CD4-positive, alpha-beta T cell (primary cell): Measurements from ENCODE around the gene TUBA8. TPM values are rescaled to one million over a fixed set of nuclear protein-coding genes. Genes with fewer than 3 reads are reported as not detected.
"Not testable (repeated sequence)": the region's sequence is repeated elsewhere in the genome, so short reads cannot be mapped to it uniquely, and the experiment has no call there.

Experiments
- ATAC-seq: fragments of 200-7000 bp; cut with Tn5 transposase; one replicate; pipeline ENCODE4 v1.10.0; 2022; ENCODE audit warnings: mild to moderate bottlenecking; ENCODE audit not compliant: poor library complexity
- CTCF ChIA-PET: fragments of 350-600 bp; sonication (Branson Sonifier 250); formaldehyde crosslinking; loops from one replicate; lab custom pipeline; 2021; ENCODE audit warnings: antibody characterized with exemption, inconsistent platforms; lab: Charles Lee
- POLR2A ChIA-PET: fragments of 350-600 bp; sonication (Branson Sonifier 250); formaldehyde crosslinking; loops from one replicate; lab custom pipeline; 2021; ENCODE audit warnings: antibody characterized with exemption, inconsistent platforms; lab: Charles Lee
- DNase-seq, 14 experiments: peaks; one replicate each; pipeline ENCODE4 v3.0.0-alpha.2; 2013 to 2020; ENCODE audit warnings: mixed read lengths in 2 of 14
- H3K27ac ChIP-seq, 2 donors: one replicate each; pipeline versions ENCODE4 v1.5.1 to v1.7.0; 2013; ENCODE audit warnings: low read length in 2 of 2, low read depth in 1 of 2, mild to moderate bottlenecking in 1 of 2
- H3K27me3 ChIP-seq, 2 experiments: 1 replicate in 1 of 2; 2 replicates in 1 of 2; pipeline versions ENCODE4 v1.6.1 to v1.7.0; 2013; ENCODE audit warnings: low read length in 2 of 2, control low read depth in 1 of 2, mild to moderate bottlenecking in 1 of 2, moderate library complexity in 1 of 2; ENCODE audit not compliant: insufficient read depth in 2 of 2, control insufficient read depth in 1 of 2
- H3K36me3 ChIP-seq: one replicate; pipeline ENCODE4 v1.6.1; 2013; ENCODE audit warnings: low read length, control low read depth; ENCODE audit not compliant: insufficient read depth
- H3K4me1 ChIP-seq: one replicate; pipeline ENCODE4 v1.6.1; 2013; ENCODE audit warnings: low read length, control low read depth; ENCODE audit not compliant: insufficient read depth
- H3K4me3 ChIP-seq: one replicate; pipeline ENCODE4 v1.5.1; 2013; ENCODE audit warnings: mild to moderate bottlenecking, low read length, moderate library complexity
- H3K9me3 ChIP-seq, 2 experiments: 1 replicate in 1 of 2; 2 replicates in 1 of 2; pipeline versions ENCODE4 v1.6.1 to v1.7.0; 2013; ENCODE audit warnings: low read length in 2 of 2, mild to moderate bottlenecking in 2 of 2, control low read depth in 1 of 2, moderate library complexity in 1 of 2; ENCODE audit not compliant: control insufficient read depth in 1 of 2, insufficient read depth in 1 of 2
- H3K27ac Mint-ChIP-seq: one replicate; pipeline ENCODE4 v1.8.0; 2020; ENCODE audit warnings: mixed read lengths
- H3K27me3 Mint-ChIP-seq: one replicate; pipeline ENCODE4 v1.8.0; 2021; ENCODE audit warnings: mixed read lengths
- H3K36me3 Mint-ChIP-seq: one replicate; pipeline ENCODE4 v1.8.0; 2021; ENCODE audit warnings: low read depth, mixed read lengths
- H3K4me1 Mint-ChIP-seq: one replicate; pipeline ENCODE4 v1.8.0; 2021; ENCODE audit warnings: low read depth, mixed read lengths
- H3K4me3 Mint-ChIP-seq: one replicate; pipeline ENCODE4 v1.8.0; 2020; ENCODE audit warnings: mild to moderate bottlenecking, mixed read lengths
- H3K9me3 Mint-ChIP-seq: one replicate; pipeline ENCODE4 v1.8.0; 2020; ENCODE audit warnings: mixed read lengths
- CTCF ChIP-seq: fragments of 200-600 bp; IDR thresholded peaks from one replicate; pipeline ENCODE4 v1.8.0; 2022; ENCODE audit warnings: antibody characterized with exemption, mild to moderate bottlenecking
- intact Hi-C, 2 experiments: fragments of 100-400 bp; cut with DNase I in 1 of 2; cut with micrococcal nuclease in 1 of 2; formaldehyde crosslinking; loops; one replicate each; pipeline versions ENCODE4 v1.15.1 to v1.9.0; 2023 to 2025; cut with DNase I, micrococcal nuclease
- total RNA-seq, 174 experiments: library from RNA in 2 of 174; stranded (reverse) in 2 of 174; gene quantifications; one replicate each; pipeline ENCODE4 v1.2.3 and lab custom pipeline; 2021 to 2026

The TUBA8 gene
- total RNA-seq, 2 experiments from 2014 or later = 0.47 to 1.1 TPM

GRCh38 chr22:18069041-18069440 lies 41.6 kb upstream of the TUBA8 start:
- DNase-seq (no peak), ATAC-seq (no peak)
- Histone ChIP-seq H3K9me3 (no peaks in the 10 kb centered on the region), H3K4me3 (no peak overlapping the region), H3K27ac (no peak overlapping the region), H3K27me3 (peaks cover 15 to 23% of the 10 kb centered on the region in 2 experiments), H3K36me3 (no peaks in the 10 kb centered on the region), H3K4me1 (no peaks in the 10 kb centered on the region)
- no peak for TF ChIP-seq CTCF
- H3K9me3 Mint-ChIP-seq = no peaks in the 10 kb centered on the region
- no peaks in the 10 kb centered on the region for H3K36me3 Mint-ChIP-seq
- ChIA-PET CTCF (no interaction called here), POLR2A (no interaction called here)
- no peaks in the 10 kb centered on the region for H3K4me1 Mint-ChIP-seq
- no peak overlapping the region for H3K27ac Mint-ChIP-seq
- intact Hi-C loops = no loop called here
- H3K27me3 Mint-ChIP-seq = peaks cover 43% of the 10 kb centered on the region
- no peak overlapping the region for H3K4me3 Mint-ChIP-seq

GRCh38 chr22:18070041-18070440 lies 40.6 kb upstream of the TUBA8 start:
- Histone ChIP-seq H3K27me3 (peaks cover 13 to 17% of the 10 kb centered on the region in 2 experiments), H3K4me3 (no peak overlapping the region), H3K4me1 (no peaks in the 10 kb centered on the region), H3K36me3 (no peaks in the 10 kb centered on the region), H3K27ac (no peak overlapping the region), H3K9me3 (no peaks in the 10 kb centered on the region)
- Mint-ChIP-seq H3K27ac (no peak overlapping the region), H3K9me3 (no peaks in the 10 kb centered on the region), H3K36me3 (no peaks in the 10 kb centered on the region), H3K4me1 (no peaks in the 10 kb centered on the region), H3K27me3 (peaks cover 34% of the 10 kb centered on the region), H3K4me3 (no peak overlapping the region)
- CTCF ChIA-PET = no interaction called here
- POLR2A ChIA-PET = no interaction called here
- intact Hi-C loops = no loop called here
- TF ChIP-seq CTCF = no peak
- DNase-seq (no peak), ATAC-seq (no peak)

GRCh38 chr22:18070556-18071306 lies 39.9 kb upstream of the TUBA8 start:
- no peak for TF ChIP-seq CTCF
- H3K9me3 ChIP-seq = no peaks in the 10 kb centered on the region
- ATAC-seq = no peak
- H3K4me3 ChIP-seq = no peak overlapping the region
- H3K36me3 ChIP-seq = no peaks in the 10 kb centered on the region
- Mint-ChIP-seq H3K4me1 (peaks cover under 1% of the 10 kb centered on the region), H3K36me3 (no peaks in the 10 kb centered on the region), H3K27me3 (peaks cover 27% of the 10 kb centered on the region), H3K27ac (no peak overlapping the region), H3K9me3 (no peaks in the 10 kb centered on the region), H3K4me3 (no peak overlapping the region)
- peaks cover 8 to 10% of the 10 kb centered on the region in 2 experiments for H3K27me3 ChIP-seq
- ChIA-PET POLR2A (no interaction called here), CTCF (interaction anchor here (0.5 kb wide), 1 partner anchor 19 kb away, joined by 3 read pairs; no protein-coding TSS in a partner anchor)
- H3K4me1 ChIP-seq = no peaks in the 10 kb centered on the region
- intact Hi-C loops = no loop called here
- no peak for DNase-seq
- H3K27ac ChIP-seq = no peak overlapping the region

- H3K27me3 Mint-ChIP-seq = peaks cover 20% of the 10 kb centered on the region
- H3K9me3 Mint-ChIP-seq, H3K27ac ChIP-seq, DNase-seq, H3K4me3 Mint-ChIP-seq, H3K4me1 ChIP-seq, H3K27me3 ChIP-seq, H3K36me3 Mint-ChIP-seq, H3K4me1 Mint-ChIP-seq, intact Hi-C loops, H3K27ac Mint-ChIP-seq, ATAC-seq, H3K4me3 ChIP-seq, H3K9me3 ChIP-seq, POLR2A ChIA-PET, H3K36me3 ChIP-seq: not testable (repeated sequence)
- CTCF ChIA-PET = interaction anchor here (0.5 kb wide), 1 partner anchor 64 kb away, joined by 5 read pairs; no protein-coding TSS in a partner anchor
Observed at GRCh38 chr22:18071307-18071967, 39.2 kb upstream of the TUBA8 start.
